ENCODE measurements around the gene NOC2L.
A peak's percentile ranks its signal among the peaks of the same experiment; 100 is the strongest.

Gene NOC2L

DNA sequence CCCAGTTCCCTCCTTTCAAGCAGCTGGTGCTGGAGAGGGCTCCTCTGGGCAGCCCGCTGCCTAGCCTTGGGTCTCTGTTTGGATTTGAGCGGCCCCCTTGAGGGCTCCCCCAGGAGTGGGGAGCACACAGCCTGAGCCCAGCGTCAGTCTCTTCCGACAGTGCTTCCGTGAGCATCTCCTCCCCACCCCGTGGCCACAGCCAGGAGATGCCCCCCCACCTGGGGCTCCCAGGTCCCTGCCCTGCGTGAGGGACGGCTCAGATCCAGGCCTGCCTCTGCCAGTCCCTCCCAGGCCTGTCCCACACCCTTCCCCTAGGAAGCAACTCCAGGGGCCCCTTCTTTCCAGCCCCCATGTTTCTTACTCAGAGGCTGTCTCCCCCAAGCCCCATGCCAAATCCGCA lies 31.8 kb downstream of the NOC2L start:
- DNase-seq, result no peak

DNA sequence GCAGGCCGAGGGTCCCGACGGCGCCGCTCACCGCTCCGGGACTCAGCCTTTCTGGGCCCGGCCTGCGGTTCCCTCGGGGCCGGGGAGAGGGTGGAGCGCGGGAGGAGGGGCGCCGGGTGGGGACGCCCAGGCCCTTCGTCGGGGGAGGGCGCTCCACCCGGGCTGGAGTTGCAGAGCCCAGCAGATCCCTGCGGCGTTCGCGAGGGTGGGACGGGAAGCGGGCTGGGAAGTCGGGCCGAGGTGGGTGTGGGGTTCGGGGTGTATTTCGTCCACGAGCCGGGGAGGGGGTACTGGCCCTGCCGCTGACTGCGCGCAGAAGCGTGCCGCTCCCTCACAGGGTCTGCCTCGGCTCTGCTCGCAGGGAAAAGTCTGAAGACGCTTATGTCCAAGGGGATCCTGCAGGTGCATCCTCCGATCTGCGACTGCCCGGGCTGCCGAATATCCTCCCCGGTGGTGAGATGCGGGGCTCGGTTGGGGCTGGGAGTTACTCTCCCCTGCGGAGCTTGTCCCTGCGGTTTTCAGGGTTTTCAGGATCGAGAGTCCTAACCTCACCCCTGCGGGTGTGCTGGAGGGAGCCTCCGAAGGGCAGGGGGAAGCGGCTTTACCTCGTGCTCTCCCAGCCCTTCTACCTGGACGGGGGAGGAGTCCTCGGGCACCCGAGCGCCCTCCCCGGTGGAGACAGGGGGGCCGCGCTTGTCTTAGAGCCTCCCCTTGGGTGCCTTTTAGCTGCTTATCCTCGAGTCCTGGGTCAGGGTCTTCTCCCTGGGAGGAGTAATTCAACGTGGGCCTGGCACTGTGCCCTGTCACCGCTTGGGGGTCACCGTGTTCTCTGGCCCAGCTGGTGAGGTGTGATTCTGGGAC lies 33.3 kb downstream of the NOC2L start:
- no peak for DNase-seq

DNA sequence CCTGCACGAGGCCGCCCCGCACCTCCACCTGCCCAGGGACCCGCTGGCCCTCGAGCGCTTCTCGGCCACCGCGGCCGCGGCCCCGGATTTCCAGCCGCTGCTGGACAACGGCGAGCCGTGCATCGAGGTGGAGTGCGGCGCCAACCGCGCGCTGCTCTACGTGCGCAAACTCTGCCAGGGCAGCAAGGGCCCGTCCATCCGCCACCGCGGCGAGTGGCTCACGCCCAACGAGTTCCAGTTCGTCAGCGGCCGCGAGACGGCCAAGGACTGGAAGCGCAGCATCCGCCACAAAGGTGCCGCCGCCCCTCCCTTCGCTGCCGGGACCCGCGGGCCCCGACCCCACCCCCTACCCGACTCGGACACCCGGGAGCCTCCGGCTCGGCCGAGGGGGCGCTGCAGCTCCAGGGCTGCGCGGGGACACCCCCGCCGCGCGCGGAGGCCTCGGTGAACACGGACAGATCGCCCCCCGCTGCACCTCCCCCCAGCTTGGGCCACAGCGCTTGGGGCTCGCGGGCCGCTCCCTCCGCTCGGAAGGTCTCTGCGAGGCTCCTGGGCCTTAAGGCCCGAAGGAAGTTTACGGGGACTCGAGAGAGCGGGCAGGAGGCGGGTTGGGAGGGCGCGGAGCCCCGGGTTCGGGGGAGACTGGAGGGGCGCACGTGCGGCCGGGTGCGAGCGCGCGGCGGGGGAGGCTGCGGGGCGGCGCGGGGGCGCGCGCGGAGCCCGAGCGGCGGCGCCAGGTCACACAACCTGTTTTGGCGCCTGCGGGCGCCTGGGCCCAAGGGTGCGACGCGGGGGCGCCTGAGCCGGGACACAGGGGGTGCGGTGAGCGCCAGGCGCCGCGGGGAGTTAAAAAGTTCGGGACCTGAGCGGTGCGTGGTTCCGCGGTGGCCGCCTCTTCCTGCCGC lies 34.1 kb downstream of the NOC2L start:
- DNase-seq, result no peak

DNA sequence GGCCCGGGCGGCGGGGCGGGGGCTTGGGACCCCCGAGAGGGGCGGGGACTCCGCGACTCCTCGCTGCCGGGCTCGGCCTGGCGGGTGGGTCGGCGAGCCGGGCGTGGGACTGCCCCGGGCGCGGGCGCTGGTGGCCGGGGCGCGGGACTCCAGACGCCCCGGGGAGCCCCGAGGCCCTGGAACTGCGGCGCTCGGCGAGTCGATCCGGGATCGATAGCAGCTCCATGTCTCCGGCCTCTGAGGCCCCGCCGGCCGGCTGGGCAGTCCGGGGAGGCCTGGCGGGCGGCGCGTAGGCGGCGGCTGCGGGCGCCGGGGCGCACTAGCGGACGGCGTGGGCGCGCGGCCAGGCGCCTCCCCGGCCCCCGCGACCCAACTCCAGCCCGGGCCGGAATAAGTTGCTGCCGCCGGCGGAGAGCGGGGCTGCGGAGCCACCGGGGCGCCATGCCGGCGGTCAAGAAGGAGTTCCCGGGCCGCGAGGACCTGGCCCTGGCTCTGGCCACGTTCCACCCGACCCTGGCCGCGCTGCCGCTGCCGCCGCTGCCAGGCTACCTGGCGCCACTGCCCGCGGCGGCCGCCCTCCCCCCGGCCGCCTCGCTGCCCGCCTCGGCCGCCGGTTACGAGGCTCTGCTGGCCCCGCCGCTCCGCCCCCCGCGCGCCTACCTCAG lies 34.9 kb downstream of the NOC2L start:
- DNase-seq, result no peak

DNA sequence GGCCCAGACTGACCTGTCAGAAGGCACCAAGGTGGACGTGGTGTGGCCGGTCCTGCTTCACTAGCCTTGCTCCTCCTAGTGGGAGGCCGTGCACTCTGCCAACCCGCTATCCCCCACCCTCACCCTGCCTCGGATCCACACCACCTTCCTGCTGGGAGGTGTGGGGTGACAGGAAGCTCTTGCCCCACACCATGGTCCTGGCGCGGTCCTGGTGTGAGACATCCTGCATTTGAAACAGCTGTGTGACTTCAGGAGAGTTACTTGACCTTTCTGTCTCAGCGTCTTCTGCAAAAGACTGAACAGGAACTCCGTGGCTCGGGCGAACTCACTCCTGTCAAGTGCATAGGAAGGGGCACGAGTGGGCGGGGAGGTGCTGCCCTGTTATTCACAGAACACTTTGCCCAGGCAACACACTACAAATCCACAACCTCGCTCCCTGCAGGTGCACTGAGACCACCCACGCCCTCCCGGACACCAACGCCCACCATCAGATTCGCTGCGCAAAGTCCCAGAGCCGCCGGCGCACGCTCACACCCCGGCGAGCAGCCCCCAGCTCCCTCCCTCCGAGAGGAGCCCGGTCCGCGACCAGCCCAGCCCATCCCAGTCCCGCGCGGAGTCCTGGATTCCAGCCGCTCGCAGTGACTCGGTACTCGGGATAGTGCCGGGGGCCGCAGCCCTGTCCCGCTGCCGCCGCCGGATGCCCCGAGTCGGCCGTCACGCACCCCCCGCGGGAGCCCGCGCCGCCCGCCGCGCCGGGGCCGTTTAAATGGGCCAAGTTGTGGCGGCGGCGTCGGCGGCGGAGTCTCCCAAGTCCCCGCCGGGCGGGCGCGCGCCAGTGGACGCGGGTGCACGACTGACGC lies 35.7 kb downstream of the NOC2L start, which contains the start of gene SAMD11:
SAMD11 (plus strand) TSS at position 793 of the 860 bp plus-strand sequence. CDS start 509 bp downstream, outside the sequence.
- DNase-seq, result peak; percentile 33

DNA sequence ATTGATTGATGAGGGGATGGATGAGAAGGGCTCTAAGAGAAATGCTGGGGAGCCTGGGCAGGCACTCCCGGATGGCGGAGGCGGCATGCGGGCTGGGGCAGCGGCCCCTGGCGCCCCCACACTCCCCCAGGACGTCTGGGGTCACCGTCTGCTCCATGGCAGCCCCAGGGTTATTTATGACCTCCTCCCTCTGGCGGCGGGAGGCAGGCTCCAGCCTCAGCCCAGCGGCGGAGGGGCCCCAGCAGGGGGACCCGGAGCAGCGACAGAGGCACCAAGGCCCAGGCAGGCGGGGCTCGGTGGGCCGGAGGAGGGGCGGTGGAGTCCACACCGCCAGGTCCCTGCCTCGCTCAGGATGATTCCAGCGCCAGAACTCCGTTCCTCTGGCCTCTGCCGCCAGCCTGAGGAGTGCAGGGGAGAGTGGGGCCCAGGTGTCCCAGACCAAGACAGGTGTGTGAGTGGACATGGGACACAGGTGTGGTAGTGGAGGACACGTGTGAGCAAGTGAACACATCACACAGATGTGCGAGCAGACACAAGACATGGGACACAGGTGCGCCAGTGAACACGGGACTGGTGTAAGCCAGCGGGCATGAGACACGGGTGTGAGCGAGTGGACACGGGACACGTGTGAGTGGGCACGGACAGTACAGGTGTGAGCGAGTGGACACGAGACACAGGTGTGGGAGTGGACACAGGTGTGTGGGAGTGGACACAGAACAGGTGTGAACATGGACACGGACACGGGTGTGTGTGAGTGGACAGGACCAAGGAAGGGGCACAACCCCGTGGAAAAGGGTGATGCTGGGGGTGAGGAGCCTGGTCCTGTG lies 37.8 kb downstream of the NOC2L start:
- DNase-seq, result peak; percentile 32

DNA sequence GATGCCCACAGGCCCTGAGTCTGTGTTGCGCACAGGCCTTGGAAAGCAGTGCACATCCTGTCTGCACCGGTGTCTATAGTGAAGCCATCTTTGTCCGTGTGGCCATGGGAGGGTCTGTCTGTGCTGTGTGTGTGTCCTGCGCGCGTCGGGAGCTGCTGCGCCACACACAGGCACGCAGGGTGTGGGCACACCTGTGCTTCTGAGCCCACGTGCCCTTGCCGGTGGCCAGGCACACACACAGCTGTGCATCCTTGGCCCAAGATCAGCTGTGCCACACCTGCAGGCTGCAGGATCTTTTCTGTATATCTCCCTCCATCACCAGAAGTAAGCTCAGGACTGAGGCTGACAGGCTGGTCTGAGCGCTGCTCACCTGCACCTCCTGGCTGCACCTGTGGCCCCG lies 38.5 kb downstream of the NOC2L start:
- no peak for DNase-seq

DNA sequence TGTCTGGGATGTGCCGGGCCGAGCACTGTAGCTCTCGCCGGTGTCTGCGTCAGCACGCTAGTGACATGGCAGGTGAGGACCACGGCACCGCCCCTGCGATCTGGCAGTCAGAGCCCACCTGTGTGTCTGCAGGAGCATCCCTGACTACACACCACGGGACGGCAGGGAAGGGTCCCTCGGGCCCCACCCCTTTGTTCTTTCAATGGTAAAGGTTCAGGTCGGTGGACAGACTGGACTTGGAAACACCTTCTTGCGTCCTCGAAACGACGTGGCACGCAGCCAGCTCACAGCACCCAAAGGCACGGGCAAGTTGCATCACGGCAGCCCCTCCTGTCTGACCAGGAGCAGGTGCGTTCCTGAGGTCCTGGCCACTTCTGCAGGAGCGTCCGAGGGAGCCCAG lies 39.0 kb downstream of the NOC2L start:
- DNase-seq, result no peak

DNA sequence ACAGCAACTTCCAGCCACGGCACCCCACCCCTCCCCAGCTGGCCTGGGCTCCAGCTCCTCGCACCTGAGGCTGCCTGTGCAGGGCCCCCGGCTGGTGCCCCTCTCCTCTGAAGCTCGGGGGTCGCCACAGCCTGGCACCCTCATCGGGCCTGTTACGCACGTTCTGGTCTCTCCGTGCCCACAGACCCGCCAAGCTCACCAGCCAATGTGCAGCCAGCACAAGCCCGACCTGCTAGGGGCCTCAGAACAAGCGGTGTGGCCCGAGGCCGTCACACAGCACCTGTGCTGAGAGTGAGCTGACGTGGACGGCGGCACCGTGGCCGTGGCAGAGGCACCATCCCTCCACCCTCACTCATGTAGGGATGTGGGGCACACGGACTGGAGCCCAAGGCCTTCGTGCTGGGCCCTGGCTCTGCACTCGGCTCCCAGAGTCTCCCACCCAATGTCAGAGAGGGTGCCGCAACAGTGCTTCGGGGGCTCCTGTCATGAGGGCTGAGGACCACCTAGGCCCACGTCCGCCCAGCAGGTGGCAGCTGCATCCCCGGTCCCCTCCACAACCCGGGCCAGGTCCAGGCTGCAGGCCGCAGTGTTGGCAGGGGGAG lies 39.7 kb downstream of the NOC2L start:
- no peak for DNase-seq

DNA sequence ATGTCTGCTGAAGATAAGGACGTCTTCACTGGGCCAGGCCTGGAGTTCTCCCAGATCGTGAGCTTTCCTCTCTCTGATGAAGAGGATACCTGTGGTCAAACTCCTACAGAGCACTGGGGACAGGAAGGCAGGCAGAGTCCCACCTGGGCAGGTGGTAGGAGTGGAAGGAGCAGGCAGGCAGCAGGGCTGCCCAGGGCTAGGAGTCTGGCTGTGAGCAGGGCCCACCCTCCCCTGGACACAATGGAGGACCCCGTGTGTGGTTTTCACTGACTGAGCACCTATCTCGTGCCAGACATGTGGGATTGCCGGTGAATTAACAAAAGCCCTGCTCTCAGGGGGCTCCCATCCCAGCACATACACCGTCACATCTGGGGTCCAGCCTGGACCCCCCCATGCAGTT lies 40.2 kb downstream of the NOC2L start:
- no peak for DNase-seq

DNA sequence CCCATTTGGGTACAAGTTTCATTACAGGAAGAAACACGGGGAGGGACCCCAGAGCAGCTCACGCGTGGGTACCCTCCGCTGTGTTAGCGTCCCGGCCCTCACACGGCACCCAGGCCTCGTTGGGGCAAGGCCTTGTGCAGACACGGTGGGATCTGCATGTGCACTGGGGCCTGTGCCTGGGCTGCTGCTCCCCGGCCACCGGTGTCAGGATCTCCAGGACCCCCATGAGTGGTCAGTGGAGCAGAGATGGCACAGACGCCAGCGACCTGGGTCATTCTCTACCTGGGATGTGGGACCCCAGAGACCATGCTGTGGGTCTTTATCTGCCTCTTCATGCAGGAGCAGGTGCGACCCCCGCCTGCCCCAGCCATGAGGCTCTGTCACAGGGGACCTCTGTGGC lies 40.7 kb downstream of the NOC2L start:
- DNase-seq, result no peak

DNA sequence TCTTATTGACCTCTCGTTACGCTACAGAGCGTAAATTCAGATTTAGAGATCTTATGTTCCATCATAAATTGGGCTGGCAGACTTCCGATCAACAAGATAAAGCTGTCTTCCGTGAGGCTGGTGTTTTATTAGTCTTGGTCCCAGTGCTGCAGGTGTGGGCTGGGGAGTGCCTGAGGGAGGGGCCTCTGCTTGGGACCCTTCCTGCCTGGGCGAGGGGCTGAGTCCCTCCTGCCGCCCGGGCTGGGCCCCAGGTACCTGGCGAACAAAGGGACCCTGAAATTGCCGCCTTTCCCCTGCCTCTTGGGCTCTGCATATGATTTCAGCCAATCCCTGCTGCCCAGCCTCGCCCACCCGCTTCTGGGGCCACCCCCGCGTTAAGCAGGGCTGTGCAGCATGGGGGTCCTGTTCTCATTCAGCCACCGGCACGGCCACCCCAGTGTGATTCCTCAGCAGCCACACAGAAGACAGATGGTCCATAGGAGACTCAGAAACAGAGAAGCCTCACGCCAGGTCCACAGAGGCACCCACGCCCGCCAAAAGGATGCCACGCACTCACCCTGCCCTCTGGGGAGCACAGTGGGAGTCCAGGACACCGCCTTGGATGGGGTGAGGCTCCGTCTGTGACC lies 41.5 kb downstream of the NOC2L start:
- DNase-seq, result no peak

DNA sequence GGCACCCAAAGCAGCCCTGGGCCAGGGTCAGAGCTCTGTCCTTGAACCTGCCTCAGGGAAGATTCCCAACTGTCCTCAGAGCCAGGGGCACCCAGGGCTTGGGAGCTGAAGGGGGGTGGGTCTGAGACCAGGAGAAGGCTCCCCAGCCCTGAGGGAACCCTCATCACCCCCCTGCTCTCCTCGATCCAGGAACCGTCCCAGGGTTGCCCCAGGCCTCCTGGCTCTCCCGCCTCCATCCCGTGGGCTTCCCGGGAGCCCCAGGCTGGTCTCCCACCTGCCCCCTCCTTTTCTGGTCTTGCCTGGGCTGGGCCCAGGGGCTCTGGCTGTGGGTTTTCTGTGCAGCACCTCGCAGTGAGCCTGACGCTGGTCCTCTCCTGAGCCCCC lies 42.0 kb downstream of the NOC2L start:
- DNase-seq, result no peak

DNA sequence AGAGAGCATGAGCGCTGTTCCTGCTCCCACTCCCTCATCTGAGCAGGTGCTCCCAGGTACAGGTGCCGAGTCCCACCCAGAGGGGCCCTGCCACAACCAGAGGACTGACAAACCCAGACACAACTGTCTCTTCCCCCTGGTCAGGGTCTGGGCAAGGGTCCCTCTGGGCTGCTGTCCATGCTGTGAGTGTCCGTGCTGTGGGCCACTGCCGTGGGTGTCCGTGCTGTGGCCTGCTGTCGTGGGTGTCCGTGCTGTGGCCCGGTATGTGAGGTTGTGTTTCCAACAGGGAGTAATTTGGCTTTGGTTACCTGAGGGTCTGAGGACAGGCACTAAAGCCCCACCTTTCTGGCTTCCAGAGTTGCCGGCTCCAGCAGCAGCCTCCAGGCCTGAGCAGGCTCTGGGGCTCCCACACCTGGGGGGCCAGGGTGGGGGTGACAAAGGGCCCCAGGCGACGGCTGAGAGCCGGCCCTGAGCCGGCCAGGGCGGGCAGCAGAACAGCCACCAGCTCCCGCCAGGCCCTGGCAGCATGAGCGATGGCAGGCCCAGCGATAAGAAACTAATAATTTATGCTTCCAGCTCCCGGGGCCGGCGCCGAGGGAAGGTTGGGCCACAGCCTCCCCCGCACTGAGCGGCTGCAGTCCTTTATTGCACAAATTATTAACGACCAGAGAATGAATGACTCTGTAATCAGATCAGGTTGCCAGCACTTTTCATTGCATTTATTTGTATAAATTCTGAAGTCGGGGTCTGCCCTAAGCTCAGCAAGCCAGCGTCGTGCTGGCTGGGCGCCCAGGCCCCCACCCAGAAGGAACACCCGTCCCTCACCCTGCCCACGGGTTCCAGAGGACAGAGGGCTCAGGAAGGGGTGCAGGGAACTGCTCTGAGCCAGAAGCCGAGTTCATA lies 42.6 kb downstream of the NOC2L start:
- peak; percentile 18 for DNase-seq

DNA sequence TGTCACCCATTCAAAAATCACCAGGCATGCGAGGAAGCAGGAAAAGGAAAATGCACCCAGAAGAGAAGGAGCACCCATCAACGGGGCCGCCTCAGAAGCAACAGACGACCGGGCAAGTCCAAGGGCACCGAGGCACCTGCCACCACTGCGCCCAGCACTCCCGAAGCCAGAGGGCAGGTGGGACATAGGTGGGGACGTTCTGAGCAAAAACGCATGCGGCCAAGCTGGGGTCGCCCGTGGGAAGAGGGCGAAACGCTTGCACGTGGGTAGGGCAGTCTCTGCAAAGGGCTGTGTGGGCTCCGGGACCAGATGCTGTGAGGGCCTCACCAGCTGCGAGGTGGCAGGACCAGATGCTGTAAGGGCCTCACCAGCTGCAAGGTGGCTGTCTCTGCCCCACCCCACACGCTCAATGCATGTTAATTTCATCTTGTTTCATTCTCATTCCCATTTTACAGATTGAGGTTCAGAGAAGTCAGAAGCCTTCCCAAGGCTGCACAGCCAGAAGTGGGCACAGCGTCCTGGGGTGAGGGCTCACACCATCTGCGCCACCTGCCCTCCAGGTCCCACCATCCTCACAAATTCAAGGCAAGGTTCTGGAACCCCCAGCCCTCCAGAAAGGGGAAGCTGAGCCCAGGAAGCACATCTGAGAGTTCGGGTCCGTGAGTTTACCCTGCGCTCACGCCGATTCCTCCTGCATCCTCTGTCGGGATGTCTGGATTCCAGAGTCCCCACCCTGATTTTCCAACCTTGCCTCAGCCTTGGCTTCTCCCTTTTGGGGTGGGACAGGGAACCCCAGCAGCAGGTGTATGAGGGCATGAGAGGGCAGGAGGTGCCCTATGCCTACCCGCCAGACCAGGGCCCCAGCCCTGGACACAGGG lies 43.5 kb downstream of the NOC2L start:
- no peak for DNase-seq

DNA sequence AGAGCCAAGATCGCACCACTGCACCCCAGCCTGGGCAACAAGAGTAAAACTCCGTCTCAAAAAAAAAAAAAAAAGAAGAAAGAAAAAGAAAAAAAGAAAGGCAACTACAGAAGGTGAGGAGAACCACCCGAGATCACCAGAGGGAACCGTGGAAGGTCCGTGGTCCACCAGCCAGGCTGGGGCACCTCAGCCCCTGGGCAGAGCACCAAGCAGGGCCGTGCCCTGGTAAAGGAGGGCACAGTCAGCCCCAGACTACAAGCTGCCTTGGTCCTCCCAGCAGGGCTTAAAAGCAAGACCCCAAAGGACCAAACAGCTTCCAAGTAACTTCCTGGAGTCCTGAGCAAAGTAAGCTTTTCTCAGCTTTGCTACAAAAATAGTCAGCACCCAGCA lies 44.2 kb downstream of the NOC2L start:
- no peak for DNase-seq

DNA sequence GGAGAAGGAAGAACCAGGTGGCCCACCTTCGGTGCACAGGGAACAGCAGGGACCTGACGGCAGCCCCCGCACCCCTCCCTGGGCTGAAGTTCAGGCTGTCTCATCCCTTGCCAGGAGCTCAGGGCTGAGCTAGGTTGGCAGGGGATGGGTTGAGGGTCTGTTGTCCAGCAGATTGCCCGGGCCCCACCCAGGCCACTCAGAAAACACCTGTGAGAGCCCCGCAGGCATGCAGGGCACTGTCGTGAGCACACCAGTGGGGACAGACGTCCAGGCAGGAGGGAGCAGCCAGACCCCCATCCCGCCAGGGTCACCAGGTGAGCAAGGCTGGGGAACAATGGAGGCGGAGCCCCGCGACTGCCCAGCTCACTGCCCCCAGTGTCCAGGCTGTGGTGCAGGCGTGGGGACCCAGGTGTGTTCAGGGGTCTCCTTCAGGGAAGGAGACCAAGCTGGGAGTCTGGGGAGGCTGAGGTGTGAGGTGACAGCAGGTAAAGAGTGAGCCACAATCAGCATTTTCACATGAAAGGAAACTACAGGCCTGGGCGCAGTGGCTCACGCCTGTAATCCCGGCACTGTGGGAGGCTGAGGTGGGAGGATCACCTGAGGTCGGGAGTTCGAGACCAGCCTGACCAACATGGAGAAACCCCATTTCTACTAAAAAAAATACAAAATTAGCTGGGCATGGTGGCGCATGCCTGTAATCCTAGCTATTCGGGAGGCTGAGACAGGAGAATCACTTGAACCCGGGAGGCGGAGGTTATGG lies 44.7 kb downstream of the NOC2L start:
- DNase-seq, result no peak
